22Rv1 (cell line): ENCODE results near the gene SSR2.

Experiments
- H3K27ac ChIP-seq: fragments of 450-650 bp; 2 replicates; pipeline ENCODE4 v1.5.1; 2017
- ZFX ChIP-seq: fragments of 450-650 bp; IDR thresholded peaks from 2 replicates; pipeline ENCODE4 v1.6.1; 2017; ENCODE audit warnings: antibody characterized with exemption, borderline replicate concordance
- TF ChIP-seq, protein P1 (sequence below): fragments of 450-650 bp; IDR thresholded peaks from 2 replicates; pipeline ENCODE4 v1.5.1; 2017; ENCODE audit warnings: mild to moderate bottlenecking

The SSR2 gene

GRCh38 chr1:155979597-155980343, 41.0 kb downstream of the SSR2 start:
- H3K27ac ChIP-seq, result peak overlapping the region; percentile 46
- TF ChIP-seq, protein P1, sequence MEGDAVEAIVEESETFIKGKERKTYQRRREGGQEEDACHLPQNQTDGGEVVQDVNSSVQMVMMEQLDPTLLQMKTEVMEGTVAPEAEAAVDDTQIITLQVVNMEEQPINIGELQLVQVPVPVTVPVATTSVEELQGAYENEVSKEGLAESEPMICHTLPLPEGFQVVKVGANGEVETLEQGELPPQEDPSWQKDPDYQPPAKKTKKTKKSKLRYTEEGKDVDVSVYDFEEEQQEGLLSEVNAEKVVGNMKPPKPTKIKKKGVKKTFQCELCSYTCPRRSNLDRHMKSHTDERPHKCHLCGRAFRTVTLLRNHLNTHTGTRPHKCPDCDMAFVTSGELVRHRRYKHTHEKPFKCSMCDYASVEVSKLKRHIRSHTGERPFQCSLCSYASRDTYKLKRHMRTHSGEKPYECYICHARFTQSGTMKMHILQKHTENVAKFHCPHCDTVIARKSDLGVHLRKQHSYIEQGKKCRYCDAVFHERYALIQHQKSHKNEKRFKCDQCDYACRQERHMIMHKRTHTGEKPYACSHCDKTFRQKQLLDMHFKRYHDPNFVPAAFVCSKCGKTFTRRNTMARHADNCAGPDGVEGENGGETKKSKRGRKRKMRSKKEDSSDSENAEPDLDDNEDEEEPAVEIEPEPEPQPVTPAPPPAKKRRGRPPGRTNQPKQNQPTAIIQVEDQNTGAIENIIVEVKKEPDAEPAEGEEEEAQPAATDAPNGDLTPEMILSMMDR, result no peak

- H3K27ac ChIP-seq, result peak overlapping the region; percentile 46
Observed at GRCh38 chr1:155978973-155979429, 41.8 kb downstream of the SSR2 start.

DNA sequence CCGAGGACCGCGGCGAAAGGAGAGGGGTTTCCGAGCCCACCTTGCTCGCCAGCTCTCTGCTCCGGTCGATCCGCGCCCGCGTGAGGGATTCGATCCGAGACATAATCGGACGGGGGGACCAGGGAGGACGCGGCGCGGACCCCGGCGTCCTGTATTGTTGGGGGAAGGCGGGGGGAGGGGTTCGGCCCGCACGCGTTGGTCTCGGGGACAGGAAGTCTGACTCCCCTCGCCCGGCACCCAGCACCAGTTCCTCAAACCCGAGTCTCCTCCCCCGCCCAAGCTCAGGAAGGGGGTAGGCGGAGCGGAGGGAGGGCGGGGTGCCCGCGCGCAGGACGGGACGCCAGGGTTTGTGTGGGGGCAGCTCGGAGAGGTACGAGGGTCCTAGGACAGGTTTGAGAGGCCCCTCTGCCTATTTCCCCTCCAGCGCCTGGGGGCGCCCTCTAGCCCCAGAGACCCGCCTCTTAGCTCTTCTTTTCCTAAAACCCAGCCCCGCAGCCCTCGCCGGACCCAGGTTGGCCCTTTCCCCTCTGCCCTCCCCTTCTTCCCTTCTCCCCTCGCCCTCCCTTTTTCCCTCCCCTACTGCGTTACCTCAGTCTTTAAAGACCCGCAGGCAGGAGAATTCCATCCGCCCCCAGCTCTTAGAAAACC, 42.3 kb downstream of the SSR2 start, which contains the start of gene ARHGEF2:
TSS of gene ARHGEF2 (minus strand) at position 223 of the 648 bp plus-strand sequence. CDS start at position 103, 120 bp downstream.
- TF ChIP-seq, protein P1, result peak; percentile 47
- no peak for TF ChIP-seq ZFX
- peak within 1 kb of the TSS; percentile 46 for H3K27ac ChIP-seq

More at GRCh38 chr1:155978973-155979429, 41.8 kb downstream of the SSR2 start:
- TF ChIP-seq ZFX, result no peak
- TF ChIP-seq, protein P1, result no peak

GRCh38 chr1:155977690-155978324, 42.9 kb downstream of the SSR2 start:
- peak overlapping the region; percentile 46 for H3K27ac ChIP-seq
- TF ChIP-seq, protein P1, result no peak
- no peak for TF ChIP-seq ZFX

- TF ChIP-seq ZFX, result no peak
- TF ChIP-seq, protein P1, result no peak
- H3K27ac ChIP-seq, result no peak overlapping the region; the same call in 1 of the 2 replicates
Observed at GRCh38 chr1:155976913-155977689, 43.6 kb downstream of the SSR2 start.

GRCh38 chr1:155976062-155976912, 44.5 kb downstream of the SSR2 start:
- H3K27ac ChIP-seq, result no peak overlapping the region
- no peak for TF ChIP-seq ZFX
- TF ChIP-seq, protein P1, result no peak
